Putamen (tissue), 1 donor: ENCODE measurements around the gene MACROD2.
"Not testable (repeated sequence)": the region's sequence is repeated elsewhere in the genome, so short reads cannot be mapped to it uniquely, and the experiment has no call there.

Experiments used
- DNase-seq: peaks from one replicate; pipeline ENCODE4 v3.0.0-alpha.2; 2016; ENCODE audit warnings: low spot score

MACROD2 gene

DNA sequence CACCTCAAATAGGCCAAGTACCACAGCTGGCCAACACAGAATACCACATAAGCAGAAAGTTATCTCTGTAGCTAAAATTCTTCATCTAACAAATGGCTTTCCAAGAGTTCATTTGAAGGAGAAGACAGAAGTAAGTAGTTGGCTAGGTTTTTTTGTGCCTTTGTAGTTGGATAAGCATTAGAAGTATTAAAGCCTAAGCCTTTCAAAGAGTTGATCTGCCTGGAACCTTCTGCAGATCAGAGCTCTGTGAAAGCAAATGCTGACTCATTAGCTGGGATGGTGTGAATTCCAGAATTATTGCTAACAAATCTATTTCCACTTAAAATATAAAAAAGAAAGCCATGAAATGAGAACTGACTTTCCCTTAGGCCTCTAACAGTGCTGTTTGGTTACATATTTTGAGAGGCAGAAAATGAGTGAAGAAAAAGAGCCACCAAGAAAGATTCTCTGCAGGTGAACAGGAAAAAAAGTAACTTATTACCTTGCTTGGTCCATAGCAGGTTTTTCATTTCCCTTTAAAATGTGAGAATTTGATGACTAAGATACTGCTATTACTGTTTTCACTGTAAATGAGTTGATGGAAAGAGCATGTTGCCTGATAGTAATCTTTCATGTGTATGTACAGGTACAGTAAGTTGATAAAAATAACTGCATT, 1105.3 kb downstream of the MACROD2 start:
- no peak for DNase-seq

DNA sequence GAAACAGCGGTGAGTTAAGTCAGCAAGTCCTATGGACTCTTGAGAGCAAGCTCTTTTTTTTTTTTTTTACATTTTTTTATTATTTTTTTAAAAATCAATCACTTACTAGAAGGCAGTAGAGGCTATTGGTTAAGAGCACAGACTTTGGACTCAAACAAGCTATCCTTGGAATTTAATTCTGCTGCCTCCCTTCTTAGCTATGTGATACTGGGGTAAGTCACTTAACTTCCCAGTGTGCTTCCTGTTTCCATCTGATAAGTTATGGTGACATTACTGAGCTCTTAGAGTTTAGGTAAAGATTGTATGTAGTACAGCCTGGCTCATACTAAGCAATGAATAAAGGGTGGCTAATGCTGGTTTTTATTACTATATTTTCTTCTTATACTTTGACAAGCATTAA, 1112.6 kb downstream of the MACROD2 start:
- DNase-seq = no peak

DNA sequence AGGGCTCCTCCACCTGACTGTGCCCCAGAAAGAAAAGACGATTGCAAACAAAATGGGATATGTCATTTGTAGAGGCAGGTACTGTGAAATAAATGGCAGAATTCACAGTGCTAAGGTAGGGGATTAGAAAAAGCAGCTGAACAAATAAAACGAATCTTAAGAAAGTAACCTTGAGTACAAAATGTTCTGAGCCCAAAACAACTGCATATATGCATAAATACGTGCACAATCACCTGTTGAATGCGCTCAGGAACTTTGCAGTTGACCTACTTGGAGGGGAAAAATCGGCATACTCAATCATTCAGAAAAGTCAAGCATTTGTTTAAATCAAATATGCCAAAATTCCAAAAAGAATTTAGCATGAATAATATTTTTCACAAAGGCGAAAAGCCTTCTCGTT, 1114.2 kb downstream of the MACROD2 start:
- DNase-seq = no peak

DNA sequence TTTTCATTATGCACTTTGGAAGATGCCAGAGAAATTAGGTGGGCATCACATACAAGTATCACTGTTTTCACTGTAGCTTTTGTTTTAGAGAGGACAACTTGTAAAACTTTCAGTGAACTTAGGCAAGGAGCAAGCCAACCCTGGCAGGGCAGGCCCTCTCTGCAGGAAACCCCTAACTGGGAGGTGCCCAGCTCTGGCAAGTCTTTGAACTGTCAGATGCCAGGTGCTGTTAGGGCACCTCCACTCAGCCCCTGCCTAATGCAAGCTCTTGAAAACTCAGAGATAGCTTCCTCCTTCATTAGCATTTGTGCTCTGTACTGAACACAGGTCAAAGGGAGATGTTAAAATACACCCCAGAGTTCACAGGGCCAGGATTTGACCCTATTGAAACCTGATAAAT, 1116.3 kb downstream of the MACROD2 start:
- DNase-seq = no peak

DNA sequence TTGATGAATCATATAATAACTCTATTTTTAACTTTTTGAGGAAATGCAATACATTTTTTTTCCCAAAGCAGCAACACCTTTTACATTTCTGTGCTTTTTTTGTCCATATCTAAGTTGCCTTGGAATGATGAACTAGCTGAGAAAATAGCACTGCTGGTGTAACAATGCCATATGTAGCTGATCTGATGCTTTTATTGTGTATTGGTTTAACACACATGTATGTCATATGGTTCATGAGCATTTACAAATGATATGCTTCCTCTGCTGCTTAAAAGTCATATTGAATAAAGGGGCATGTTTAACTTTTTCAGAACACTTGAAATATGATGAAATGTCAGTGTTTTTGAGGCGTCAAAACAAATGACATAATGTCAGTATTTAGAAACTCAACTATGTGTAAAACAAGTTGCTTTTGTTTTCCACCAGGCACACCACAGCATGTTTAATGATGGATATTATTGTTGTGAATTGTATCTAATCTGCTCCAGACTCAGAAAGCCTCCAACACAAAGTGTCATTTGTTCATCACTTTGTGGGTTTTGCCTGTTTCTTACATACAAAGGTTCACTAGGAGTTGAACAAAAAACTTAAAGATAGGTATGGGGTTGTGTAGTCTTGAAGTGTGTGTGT, 1117.9 kb downstream of the MACROD2 start:
- peak; percentile 1 for DNase-seq

DNA sequence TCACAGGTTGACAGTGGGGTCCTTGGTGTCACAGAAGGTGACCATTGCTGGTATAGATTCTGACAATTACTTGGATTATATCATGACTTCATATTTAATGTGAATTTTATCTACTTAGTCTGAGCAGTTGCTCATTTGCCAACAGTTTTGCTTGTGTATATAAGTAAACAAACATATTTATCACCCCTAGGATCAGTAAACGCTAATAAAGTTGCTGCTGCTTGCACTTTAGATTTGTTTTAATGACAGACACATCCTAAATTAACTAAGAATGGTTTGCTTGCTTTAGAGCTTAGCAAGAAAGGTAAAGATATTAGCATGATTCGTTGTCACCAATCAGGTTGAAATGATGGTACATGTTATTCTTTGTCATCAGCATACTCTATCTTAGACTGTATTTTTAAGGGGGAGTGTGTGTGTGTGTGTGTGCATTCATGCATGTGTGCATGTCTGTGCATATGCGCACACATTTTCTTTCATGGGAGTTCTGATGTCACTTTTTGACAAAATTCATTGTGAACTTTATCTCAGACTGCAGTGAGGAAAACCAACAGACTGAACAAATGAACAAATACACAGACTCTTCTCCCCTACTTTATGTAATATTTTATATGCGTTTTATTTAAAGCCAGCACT, 1124.7 kb downstream of the MACROD2 start:
- no peak for DNase-seq

DNA sequence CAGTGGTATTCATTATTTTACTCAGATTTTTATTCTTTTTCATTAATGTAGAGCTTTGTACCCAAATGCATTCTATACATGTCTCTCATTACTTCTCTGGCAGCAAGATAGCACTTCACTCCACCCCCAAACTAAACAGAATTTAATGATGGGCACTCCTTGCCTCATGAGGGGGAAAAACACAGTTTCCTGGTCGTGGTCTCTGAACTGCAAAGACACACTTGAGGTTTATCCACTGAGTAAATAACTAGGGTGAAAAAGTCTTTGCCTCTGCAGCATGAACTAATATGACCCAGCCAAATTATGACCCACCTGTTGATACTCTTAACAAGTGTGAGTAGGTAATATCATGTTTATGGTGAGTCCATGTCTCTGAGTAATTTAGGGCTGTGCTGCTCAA, 1127.3 kb downstream of the MACROD2 start:
- no peak for DNase-seq

DNA sequence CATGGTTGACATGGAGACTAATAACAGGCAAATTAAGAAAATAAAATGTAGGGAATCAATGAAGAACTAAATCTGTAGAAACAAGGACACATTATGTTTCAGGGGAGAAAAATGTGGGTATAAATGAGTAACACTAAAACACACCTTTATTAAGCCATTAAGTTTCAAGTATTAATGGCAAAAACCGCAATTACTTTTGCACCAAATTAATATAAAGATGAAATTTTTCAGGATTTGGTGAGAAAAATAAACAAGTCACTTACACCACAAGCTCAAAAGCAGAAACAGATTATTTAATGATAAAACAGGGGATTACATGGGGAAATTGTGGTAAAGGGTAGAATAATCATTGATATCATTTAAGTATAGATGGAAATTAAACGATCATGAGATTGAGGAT, 1135.9 kb downstream of the MACROD2 start:
- no peak for DNase-seq

DNA sequence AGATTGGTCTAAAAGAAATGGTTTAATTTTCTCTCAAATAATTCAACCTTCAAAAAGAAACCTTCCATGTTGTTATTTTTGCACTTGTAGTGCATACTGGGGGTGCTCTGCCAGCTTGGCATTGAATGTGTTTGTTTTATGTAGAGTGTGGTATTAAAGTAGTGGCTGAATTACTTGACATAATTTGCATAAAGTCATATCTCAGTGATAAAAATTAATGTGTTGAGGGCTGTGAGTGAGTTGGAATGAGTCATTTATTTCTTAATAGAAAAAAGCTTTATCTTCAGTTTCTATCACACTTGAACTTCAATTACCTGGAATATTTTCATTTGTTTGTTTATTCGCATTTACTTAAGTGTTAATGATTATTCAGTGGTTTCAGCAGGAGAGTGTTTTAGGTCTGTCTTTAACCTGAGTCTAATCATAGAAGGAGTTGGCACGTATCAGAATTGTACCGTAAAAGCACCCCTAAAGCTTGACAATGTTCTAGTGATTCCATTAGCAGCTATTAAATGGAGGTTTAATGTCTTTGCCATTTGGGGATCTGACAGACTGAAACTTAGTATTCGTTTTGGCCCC, 1143.3 kb downstream of the MACROD2 start:
- DNase-seq = no peak

DNA sequence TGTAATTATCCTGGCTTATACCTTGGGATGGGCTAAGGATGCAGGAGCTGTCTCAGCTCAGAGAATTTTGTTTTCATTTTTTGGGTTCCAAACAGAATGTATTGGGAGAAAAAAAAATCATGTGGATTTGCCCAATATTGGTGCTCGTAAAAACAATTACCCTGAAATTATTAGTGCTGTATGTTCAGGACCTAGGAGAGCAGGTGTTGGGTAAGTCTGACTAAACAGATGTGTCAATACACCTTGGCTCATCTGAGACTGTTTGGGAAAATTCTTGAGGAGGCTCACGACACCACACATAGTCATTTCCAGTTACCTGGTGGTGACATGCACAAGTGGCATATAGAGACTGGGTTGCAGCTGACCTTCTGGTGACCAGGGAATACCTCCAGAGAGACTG, 1144.2 kb downstream of the MACROD2 start:
- DNase-seq = no peak

DNA sequence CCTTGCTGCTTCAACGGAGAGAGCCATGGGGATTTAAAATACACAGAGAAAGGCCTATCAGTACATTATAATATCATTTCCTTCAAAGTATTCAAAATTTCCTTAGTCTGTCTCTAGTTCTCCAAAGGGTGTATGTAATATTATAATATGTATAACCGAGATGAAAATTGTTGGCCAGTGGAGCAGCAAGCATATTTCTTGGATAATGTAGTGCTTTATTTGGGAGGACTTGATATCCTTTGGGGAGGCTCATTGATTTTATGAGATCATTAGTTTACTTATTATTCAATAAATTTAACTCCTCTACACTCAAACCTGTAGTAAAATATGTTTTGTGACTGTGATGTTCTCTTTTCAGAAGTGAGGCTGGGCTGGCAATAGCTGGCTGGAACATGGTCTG, 1145.0 kb downstream of the MACROD2 start:
- no peak for DNase-seq

DNA sequence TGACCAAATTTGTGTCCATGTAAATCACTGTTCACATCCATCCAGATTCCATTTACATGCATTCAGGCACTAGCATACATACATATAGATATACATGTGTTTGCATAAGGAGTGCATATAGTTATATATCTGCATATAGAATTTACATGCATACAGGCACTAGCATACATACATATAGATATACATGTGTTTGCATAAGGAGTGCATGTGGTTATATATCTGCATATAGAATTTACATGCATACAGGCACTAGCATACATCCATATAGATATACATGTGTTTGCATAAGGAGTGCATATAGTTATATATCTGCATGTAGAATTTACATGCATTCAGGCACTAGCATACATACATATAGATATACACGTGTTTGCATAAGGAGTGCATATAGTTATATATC, 1145.6 kb downstream of the MACROD2 start:
- DNase-seq = not testable (repeated sequence)

DNA sequence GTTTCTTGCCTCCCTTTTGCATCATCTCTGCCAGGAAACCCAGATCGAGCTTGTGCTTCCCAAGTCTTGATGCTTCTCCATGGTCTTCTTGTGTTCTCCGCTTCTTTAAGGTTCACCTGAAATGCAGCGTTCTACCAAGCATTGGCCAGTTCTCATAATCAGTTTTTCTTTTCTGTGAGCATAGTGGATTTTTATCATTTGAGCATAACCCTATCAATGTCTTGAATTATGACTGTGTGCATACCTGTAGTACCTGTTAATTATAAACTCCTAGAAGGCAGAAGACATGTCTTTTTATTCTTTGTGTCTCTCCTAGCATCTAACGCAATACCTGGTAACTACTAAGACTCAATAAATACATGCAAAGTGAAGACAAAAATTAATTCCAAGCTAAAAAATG, 1146.5 kb downstream of the MACROD2 start:
- no peak for DNase-seq

DNA sequence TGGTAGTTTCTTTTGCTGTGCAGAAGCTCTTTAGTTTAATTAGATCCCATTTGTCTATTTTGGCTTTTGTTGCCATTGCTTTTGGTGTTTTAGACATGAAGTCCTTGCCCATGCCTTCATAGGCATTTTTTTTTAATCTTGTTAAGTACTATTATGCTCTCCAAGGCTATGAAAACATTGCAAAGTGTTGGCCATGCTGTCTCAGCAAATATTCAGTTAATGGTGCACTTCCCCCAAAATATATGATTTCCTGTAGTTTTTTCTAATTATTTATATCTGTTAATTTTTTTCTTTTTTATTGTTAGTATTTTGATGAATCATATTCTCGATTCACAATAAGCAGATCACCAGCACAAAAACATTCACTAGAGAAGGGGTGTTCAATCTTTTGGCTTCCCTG, 1148.2 kb downstream of the MACROD2 start:
- DNase-seq = no peak

DNA sequence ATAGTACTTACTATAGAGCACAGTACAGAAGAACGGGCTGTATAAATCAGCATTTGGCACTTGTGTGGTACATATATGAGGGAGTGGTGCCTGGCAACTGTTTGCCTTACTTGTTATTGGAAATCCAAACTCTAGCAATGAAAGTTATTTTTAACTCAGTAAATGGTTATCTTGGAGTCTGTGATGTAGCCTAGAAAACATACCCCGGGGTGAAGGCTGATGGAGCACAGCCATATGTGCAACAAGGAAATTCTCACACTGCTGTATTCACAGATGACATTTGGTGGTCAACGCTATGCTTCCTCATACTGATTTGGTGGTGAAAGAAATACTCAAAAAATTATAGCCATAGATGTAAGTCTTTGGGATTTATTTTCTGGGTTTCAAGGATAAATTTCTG, 1149.6 kb downstream of the MACROD2 start:
- DNase-seq = no peak

DNA sequence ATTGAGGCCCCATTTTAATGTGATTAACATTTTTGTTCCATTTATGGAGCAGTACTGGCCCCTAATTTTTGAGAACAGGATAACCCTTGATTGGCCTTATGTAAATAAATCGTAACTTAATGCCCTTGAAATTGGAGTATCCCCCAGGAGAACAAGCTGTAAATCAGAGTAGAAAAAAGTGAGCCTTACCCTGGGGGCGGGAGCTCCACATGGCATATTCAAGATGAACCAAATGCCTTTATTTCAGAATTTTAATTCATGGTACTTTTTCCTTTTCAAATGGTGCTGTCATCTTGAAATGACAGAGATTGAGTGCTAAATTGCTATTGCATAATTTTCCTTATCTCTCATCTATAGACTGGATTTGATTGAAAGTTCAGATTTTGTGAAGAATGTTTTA, 1151.6 kb downstream of the MACROD2 start:
- peak; percentile 56 for DNase-seq

DNA sequence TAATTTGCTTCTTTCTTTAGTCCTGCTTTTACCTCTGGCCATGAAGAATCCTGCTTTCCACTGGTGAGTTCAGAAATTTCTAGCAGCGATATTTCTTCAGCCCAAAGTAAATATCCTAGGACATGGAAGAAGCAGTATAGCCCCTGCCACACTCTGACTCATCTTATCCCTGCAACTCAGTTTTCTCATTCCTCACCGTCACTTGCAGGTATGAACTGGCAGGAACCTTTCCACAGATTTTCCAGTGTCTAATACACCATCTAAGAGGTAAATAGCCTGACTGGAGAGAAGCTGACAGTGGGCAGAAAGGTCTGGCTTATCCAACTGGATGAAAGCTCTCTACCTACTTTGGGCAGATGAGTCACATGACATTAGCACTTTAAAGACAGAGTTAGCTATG, 1158.8 kb downstream of the MACROD2 start:
- no peak for DNase-seq

DNA sequence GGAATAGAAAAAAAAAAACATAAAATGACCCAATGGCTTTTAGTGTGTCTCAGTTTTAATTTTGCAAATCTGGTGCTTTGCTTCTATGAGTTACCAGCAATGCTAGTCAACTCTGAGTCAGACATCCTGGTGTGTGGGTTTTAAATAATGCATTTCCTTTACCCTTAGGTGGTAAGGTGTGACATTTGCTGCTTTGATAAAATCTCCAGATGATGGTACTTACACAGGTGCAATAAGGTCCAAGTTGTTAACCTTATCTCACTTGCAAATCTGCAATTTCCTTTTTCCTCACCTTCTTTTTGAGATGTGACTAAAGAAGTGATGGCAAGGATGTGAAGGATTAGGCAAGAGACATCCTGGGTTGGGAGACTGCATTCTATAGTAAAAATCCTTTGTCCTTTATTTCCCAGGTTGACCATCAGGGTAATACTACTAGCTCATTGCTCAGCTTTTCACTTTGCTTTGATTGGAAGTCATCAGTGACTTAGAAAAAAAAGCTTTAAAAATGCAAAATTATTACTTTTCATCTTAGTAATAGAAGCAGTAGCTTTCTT, 1160.6 kb downstream of the MACROD2 start:
- peak; percentile 19 for DNase-seq

DNA sequence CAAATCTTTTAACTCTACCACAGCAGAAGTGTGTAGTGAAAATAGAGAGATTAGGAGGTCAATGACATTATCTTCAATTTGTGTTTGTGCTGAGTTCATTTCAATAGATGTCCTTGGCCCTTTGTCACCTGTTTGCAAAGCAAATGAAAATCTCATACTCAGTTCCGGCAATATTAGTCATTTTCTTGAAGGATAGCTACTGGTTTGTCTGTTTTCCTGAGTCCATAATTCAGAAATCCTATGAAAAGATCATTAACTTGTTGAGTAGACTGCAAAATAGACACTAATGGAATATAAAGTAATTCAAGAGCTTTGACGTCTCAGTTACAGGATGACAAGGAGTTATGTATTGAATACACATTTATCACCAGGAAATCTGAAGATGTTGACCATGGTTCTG, 1163.2 kb downstream of the MACROD2 start:
- DNase-seq = no peak

DNA sequence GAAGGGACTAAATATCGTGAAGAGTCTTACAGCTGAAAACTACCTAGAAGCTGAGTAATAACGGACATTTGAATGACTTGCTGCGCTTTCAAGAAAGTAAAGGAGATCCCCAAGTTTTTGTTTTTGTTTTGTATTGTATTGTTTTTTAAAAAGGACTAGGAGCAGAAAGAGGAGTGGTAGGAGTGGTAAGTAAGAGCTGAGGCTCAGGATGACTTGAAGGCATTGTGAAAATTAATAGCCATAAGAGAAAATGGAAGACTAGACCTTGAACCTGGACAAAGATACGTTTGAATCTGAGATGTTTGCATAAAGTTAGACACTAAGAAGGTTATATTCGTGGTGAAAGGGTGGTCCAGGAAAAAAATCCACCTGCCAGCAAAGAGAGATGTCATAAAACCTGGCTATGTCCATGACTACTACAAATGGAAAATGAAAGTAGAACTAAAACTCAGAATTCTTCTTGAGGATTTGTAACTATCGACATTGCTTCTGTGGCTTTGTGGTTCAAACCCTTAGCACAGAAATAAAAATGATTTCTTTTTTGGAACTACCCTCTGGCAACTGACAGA, 1166.8 kb downstream of the MACROD2 start:
- DNase-seq = no peak

DNA sequence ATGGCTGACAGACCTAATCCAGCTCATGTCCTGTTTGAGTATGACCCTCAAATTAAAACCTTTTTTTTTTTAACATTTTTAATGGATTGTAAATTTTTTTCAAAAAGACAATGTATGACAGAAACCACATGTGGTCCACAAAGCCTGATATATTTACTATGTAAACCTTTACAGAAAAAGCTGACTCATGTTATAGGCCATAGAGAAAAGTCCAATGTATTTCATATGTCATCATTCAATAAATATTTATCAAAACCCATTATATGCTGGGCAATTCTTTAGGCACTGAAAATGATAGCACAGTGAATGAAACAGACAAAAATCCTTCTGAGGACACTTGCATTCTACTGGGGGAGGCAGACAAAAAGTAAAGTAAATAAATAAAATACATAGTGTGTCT, 1168.3 kb downstream of the MACROD2 start:
- no peak for DNase-seq

DNA sequence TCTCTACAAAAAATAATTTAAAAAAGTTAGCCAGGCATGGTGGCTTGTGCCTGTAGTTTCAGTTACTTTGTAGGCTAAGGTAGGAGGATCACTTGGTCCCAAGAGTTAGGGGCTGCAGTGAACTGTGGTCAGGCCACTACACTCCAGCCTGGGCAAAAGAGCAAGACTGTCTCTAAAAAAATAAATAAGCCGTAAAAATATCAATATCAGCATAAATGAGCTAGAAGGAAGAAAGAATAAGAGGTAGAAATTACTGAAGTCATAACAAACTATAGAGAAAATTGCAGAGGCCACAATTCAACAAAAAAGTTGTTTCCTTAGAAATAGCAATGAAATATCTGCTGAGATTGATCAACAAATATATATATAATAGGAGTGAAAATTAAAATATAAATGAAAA, 1169.4 kb downstream of the MACROD2 start:
- no peak for DNase-seq

DNA sequence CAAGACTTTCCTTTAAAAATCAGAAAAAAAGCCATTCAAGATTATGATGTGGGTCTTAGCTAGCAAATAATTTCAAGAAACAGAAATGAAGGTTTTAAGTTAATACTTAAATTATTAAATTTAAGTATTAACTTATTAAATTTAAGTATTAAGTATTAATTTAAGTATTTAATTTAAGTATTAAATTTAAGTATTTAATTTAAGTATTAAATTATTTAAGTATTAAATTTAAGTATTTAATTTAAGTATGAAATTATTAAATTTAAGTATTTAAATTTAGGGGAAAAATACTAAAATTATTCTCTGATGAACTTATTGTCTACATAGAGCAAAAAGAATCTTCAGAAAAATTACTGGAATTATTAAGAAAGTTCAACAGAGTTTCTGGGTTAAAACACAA, 1171.4 kb downstream of the MACROD2 start:
- no peak for DNase-seq
